ENCODE results near the gene CGNL1.

Gene CGNL1

DNA sequence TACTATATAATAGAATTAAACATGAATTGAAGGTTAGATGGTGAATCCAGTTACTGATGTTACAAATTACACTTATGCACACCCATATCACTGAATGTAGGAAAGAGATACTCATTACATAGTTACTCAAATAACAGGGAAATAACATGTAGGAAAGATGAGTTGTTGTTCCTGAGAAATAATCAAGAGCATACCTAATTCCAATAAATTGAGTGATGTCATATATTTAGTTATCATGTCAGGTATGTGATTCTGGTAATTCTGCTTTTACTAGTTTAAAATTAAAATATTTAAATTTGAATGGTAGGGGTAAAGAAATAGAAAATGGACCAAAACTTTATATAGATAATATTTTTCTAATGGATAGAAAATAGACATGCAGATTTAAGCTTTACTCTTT, 112.8 kb downstream of the CGNL1 start:
- TF ChIP-seq, protein P1, sequence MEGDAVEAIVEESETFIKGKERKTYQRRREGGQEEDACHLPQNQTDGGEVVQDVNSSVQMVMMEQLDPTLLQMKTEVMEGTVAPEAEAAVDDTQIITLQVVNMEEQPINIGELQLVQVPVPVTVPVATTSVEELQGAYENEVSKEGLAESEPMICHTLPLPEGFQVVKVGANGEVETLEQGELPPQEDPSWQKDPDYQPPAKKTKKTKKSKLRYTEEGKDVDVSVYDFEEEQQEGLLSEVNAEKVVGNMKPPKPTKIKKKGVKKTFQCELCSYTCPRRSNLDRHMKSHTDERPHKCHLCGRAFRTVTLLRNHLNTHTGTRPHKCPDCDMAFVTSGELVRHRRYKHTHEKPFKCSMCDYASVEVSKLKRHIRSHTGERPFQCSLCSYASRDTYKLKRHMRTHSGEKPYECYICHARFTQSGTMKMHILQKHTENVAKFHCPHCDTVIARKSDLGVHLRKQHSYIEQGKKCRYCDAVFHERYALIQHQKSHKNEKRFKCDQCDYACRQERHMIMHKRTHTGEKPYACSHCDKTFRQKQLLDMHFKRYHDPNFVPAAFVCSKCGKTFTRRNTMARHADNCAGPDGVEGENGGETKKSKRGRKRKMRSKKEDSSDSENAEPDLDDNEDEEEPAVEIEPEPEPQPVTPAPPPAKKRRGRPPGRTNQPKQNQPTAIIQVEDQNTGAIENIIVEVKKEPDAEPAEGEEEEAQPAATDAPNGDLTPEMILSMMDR (IDR thresholded peaks at IDR 0.05; ENCODE audit: insufficient read depth, low read length, missing control alignments): no peak
- DNase-seq (ENCODE audit: low read depth, low spot score): no peak
- ChIA-PET POLR2A (no interaction called here), CTCF (interaction anchor here (0.7 to 1.3 kb wide), 2 partner anchors 30 to 149 kb away, joined by 3 to 4 read pairs; no protein-coding TSS in a partner anchor)
- H3K4me3 ChIP-seq (ENCODE audit: low read depth, low read length): no peak overlapping the region

DNA sequence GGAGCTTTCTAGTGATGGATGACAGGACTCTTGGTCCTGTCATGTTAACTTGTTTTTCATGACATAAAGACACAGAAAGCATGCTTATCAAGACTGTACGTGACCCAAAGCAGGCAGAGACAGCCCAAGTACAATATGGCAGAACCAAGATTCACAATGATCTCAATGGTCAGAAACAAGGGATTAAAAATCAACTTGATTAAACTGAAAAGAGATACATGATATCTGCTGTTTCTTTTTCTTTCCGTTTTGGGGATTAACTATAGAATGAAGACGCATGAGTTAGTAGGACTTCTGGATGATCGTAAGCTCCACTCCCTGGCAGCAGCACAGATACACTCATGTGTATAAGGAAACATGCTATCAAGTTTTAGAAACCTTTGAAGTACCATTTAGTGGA, 117.0 kb downstream of the CGNL1 start:
- CTCF ChIA-PET: interaction anchor here (1.0 to 3.2 kb wide), 4 partner anchors 12 to 152 kb away, joined by 3 to 12 read pairs (median 5); no protein-coding TSS in a partner anchor

DNA sequence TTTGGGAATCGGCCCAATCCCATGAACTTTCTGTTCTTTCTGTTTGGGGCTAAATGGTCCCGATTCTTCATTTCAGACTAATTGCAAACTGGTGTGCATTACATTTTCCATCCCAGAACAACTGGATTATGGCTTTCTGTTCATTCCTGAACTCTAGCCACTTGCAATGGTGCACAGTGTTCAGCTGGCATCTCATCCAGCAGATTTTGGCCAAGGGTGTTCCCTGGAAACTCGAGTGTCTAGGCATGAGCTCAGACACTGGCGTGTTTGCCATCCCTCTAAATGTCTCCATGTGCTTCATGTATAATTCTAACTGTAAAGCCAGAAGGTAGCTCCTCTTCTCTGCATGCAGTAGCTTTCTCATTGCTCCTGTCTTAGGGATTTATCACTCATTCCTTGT, 118.3 kb downstream of the CGNL1 start:
- H3K4me3 ChIP-seq (ENCODE audit: low read depth, low read length): no peak overlapping the region
- DNase-seq (ENCODE audit: low read depth, low spot score): no peak
- CTCF ChIA-PET: interaction anchor here (0.9 to 2.1 kb wide), 5 partner anchors 10 to 40 kb away, joined by 3 to 5 read pairs (median 3); no protein-coding TSS in a partner anchor
- POLR2A ChIA-PET: no interaction called here
- TF ChIP-seq, protein P1 (IDR thresholded peaks at IDR 0.05; ENCODE audit: insufficient read depth, low read length, missing control alignments): no peak

More for the DNA sequence above, 117.0 kb downstream of the CGNL1 start:
- POLR2A ChIA-PET: no interaction called here
- DNase-seq (ENCODE audit: low read depth, low spot score): no peak
- TF ChIP-seq, protein P1 (IDR thresholded peaks at IDR 0.05; ENCODE audit: insufficient read depth, low read length, missing control alignments): no peak
- H3K4me3 ChIP-seq (ENCODE audit: low read depth, low read length): no peak overlapping the region

DNA sequence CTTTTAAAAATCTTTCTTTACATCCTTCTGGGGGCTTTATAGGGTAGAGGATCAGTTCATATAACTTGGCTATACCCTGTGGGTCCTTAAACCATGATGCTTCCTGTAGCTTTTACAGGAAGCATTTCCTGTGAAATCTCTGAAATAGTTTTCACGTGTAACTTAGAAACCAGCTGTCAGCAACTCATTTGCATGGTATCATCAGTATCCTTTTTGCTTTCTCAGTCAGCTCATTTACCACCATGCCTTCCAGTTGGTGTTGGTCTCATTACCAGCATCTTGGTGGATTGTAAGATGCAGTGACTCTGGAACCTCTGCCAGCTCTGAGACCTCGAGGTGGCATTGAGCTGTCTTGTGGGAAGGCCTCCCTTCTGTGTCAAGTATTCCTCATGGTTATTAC, 118.7 kb downstream of the CGNL1 start:
- ChIA-PET POLR2A (no interaction called here), CTCF (interaction anchor here (0.9 to 2.1 kb wide), 5 partner anchors 9 to 40 kb away, joined by 3 to 5 read pairs (median 3); no protein-coding TSS in a partner anchor)
- TF ChIP-seq, protein P1 (IDR thresholded peaks at IDR 0.05; ENCODE audit: insufficient read depth, low read length, missing control alignments): no peak
- no peak overlapping the region for H3K4me3 ChIP-seq (ENCODE audit: low read depth, low read length)
- no peak for DNase-seq (ENCODE audit: low read depth, low spot score)

DNA sequence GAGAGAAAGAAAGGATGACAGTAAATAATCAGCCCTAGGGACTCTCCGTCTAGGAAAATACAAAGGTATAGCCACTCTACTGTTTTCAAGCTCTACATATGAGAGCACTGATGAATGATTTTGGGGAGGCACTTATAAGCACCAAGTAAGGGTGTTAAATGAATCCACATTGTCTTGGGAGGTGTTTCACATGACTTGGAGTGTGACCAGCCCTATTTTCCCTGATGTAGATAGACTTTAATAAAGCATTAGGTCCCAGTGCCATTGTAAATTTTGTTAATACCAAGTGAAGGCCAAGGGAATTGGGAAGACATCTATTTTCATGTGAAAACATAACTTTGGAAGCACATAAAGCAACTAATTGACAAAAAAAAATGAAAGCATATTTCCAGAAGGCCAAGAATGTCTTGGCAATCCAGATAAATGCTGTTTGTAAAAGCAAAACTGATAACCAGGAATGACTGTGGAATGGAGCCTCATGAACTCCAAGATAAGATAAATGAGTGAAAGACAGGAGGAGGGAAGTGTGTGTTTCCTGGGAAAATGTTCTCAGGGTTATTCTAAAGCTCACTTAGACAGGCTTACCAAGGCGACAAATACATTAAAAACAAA, 119.4 kb downstream of the CGNL1 start:
- CTCF ChIA-PET: interaction anchor here (1.3 to 1.7 kb wide), 2 partner anchors 9 to 17 kb away, joined by 3 to 5 read pairs; no protein-coding TSS in a partner anchor
- POLR2A ChIA-PET: no interaction called here
- TF ChIP-seq, protein P1 (IDR thresholded peaks at IDR 0.05; ENCODE audit: insufficient read depth, low read length, missing control alignments): no peak
- DNase-seq (ENCODE audit: low read depth, low spot score): no peak
- no peak overlapping the region for H3K4me3 ChIP-seq (ENCODE audit: low read depth, low read length)

DNA sequence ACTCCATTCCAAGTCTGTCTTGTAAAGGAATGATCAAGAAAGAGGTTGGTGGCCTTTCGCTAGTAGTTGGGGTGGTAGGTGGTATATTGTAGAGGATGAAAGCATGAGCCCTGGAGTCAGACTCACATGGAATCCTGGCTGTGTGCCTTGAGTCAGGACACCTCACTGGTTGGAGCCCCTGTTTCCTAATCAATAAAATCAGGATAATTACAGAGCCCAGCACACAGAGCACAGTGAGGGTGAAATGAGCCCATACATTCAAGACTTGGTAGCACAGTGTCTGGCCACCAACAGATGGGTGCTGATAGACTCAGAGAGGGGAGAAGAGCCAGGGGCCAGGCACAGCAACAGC, 120.3 kb downstream of the CGNL1 start:
- TF ChIP-seq, protein P1 (IDR thresholded peaks at IDR 0.05; ENCODE audit: insufficient read depth, low read length, missing control alignments): no peak
- ChIA-PET CTCF (no interaction called here), POLR2A (no interaction called here)
- H3K4me3 ChIP-seq (ENCODE audit: low read depth, low read length): no peak overlapping the region
- no peak for DNase-seq (ENCODE audit: low read depth, low spot score)
